K562 (cell line): ENCODE results near the gene EFCAB9. TPM values are rescaled to one million over a fixed set of nuclear protein-coding genes. Genes with fewer than 3 reads are reported as not detected.

Experiments used
- ATAC-seq: fragments of 200-7000 bp; cut with Tn5 transposase; 3 replicates; pipeline ENCODE4 v1.9.1; 2020; ENCODE audit warnings: moderate library complexity
- BruUV-seq: library from RNA; stranded (reverse); fragments of 400-500 nt; replicated peaks from 2 replicates; lab custom pipeline; 2021; lab: Mats Ljungman, UMichigan
- CTCF ChIA-PET: fragments of 300-600 bp; formaldehyde crosslinking; extraction: SDS; loops from one replicate; lab custom pipeline; 2021; ENCODE audit warnings: low intra/inter-chr PET ratio; lab: Yijun Ruan, JAX
- POLR2A ChIA-PET: fragments of 300-600, 350-650 bp; sonication (Branson Sonifier 250); formaldehyde crosslinking; extraction: SDS; loops from one replicate; lab custom pipeline; 2021; ENCODE audit warnings: antibody characterized with exemption, inconsistent platforms; lab: Yijun Ruan, JAX
- DNase-seq, 4 experiments: peaks; one replicate each; pipeline versions ENCODE4 v3.0.0 to v3.0.0-alpha.2; 2011 to 2018; ENCODE audit warnings: low spot score in 3 of 4, mixed read lengths in 3 of 4; ENCODE audit errors: extremely low read depth in 1 of 4
- FAIRE-seq: peaks from 2 replicates; lab custom pipeline; 2011; peaks lifted over from hg19 to GRCh38; lab: Jason Lieb, UNC
- H2AFZ ChIP-seq: 2 replicates; pipeline ENCODE4 v1.6.0; 2011; ENCODE audit warnings: low read depth, low read length, control low read depth, inconsistent platforms
- H3K27ac ChIP-seq: fragments of 200-600 bp; 3 replicates; pipeline ENCODE4 v1.8.0; 2011; ENCODE audit warnings: low read depth, mild to moderate bottlenecking, control low read depth, inconsistent platforms, low read length, moderate library complexity, mixed read lengths; ENCODE audit errors: extremely low read depth
- H3K27me3 ChIP-seq, 2 experiments: fragments of 300-600 bp in 1 of 2; 2 replicates in 1 of 2; 3 replicates in 1 of 2; pipeline versions ENCODE4 v1.6.0 to v1.8.0; 2011; ENCODE audit warnings: inconsistent platforms in 2 of 2, low read length in 2 of 2, mild to moderate bottlenecking in 1 of 2, mixed read lengths in 1 of 2, moderate library complexity in 1 of 2; ENCODE audit not compliant: control insufficient read depth in 2 of 2, insufficient read depth in 2 of 2
- H3K36me3 ChIP-seq: fragments of 300-600 bp; 3 replicates; pipeline ENCODE4 v1.8.0; 2011; ENCODE audit warnings: mild to moderate bottlenecking, low read length, inconsistent platforms; ENCODE audit not compliant: control insufficient read depth, insufficient read depth
- H3K4me1 ChIP-seq, 2 experiments: fragments of 200-600 bp in 1 of 2; replicated peaks in 1 of 2; 2 replicates in 1 of 2; 3 replicates in 1 of 2; pipeline versions ENCODE4 v1.5.1 to v1.8.0; 2011; ENCODE audit warnings: inconsistent platforms in 2 of 2, low read length in 2 of 2, mild to moderate bottlenecking in 1 of 2, mixed read lengths in 1 of 2, moderate library complexity in 1 of 2; ENCODE audit not compliant: control insufficient read depth in 2 of 2, insufficient read depth in 2 of 2
- H3K4me2 ChIP-seq: 2 replicates; pipeline ENCODE4 v1.6.1; 2011; ENCODE audit warnings: low read length, control low read depth, inconsistent platforms, mixed read lengths; ENCODE audit not compliant: insufficient read depth
- H3K4me3 ChIP-seq: fragments of 200-600 bp; sonication (generic), shearing (Covaris generic); 2 replicates; pipeline ENCODE4 v1.5.1; 2016; ENCODE audit warnings: control low read depth, inconsistent platforms
- H3K79me2 ChIP-seq: fragments of 200-600 bp; 3 replicates; pipeline ENCODE4 v1.8.0; 2011; ENCODE audit warnings: low read length, inconsistent platforms; ENCODE audit not compliant: control insufficient read depth, insufficient read depth
- H3K9ac ChIP-seq, 2 experiments: 2 replicates each; pipeline versions ENCODE4 v1.6.0 to v1.6.1; 2011; ENCODE audit warnings: low read depth in 2 of 2, low read length in 2 of 2, control low read depth in 1 of 2, inconsistent platforms in 1 of 2, mild to moderate bottlenecking in 1 of 2, mixed read lengths in 1 of 2; ENCODE audit not compliant: insufficient read depth in 1 of 2
- H3K9me1 ChIP-seq: one replicate; pipeline ENCODE4 v1.6.0; 2011; ENCODE audit warnings: inconsistent platforms, mild to moderate bottlenecking, low read length, moderate library complexity; ENCODE audit not compliant: control insufficient read depth, insufficient read depth
- H3K9me3 ChIP-seq: replicated peaks from 2 replicates; pipeline ENCODE4 v1.5.1; 2011; ENCODE audit warnings: low read depth, low read length, inconsistent platforms; ENCODE audit not compliant: control insufficient read depth, insufficient read depth
- H4K20me1 ChIP-seq: replicated peaks from 2 replicates; pipeline ENCODE4 v1.6.1; 2011; ENCODE audit warnings: low read length, inconsistent platforms, mixed read lengths; ENCODE audit not compliant: control insufficient read depth, insufficient read depth
- ADNP ChIP-seq: fragments of 200-800 bp; sonication (Bioruptor generic); IDR thresholded peaks from 2 replicates; pipeline ENCODE4 v1.6.1; 2016; ENCODE audit warnings: missing genetic modification characterization, missing compliant biosample characterization
- ARID3A ChIP-seq: IDR thresholded peaks from 2 replicates; pipeline ENCODE4 v1.6.1; 2012; ENCODE audit warnings: low read depth, low read length, improper control_type of control experiment, borderline replicate concordance
- ATF1 ChIP-seq, 2 experiments: fragments of 450-650 bp in 1 of 2; IDR thresholded peaks; 2 replicates each; pipeline ENCODE4 v1.6.1; 2016; ENCODE audit warnings: missing compliant biosample characterization in 1 of 2, missing genetic modification characterization in 1 of 2
- CHD4 ChIP-seq: fragments of 200-600 bp; sonication (generic); IDR thresholded peaks from 3 replicates; pipeline ENCODE4 v1.6.1; 2012; ENCODE audit warnings: low read depth, mild to moderate bottlenecking, mixed read lengths, low read length, inconsistent platforms; ENCODE audit not compliant: insufficient read depth, insufficient replicate concordance, poor library complexity, severe bottlenecking
- CREB3 ChIP-seq: fragments of 450-650 bp; conservative IDR thresholded peaks from 2 replicates; pipeline ENCODE4 v1.6.1; 2016; ENCODE audit warnings: missing genetic modification characterization, low read depth, mild to moderate bottlenecking, missing compliant biosample characterization, moderate library complexity
- ESRRB ChIP-seq: fragments of 250-450 bp; sonication (Bioruptor Pico); IDR thresholded peaks from 2 replicates; pipeline ENCODE4 v1.5.0; 2020; ENCODE audit warnings: mild to moderate bottlenecking, moderate library complexity, borderline replicate concordance
- GABPB1 ChIP-seq: sonication (generic); formaldehyde crosslinking; IDR thresholded peaks from 2 replicates; pipeline ENCODE4 v1.8.0; 2022; ENCODE audit warnings: mild to moderate bottlenecking, missing genetic modification reagents
- MEF2A ChIP-seq: IDR thresholded peaks from 2 replicates; pipeline ENCODE4 v1.6.1; 2011; ENCODE audit warnings: low read depth, mild to moderate bottlenecking, low read length, moderate library complexity; ENCODE audit not compliant: control insufficient read depth
- PHB ChIP-seq: fragments of 250-450 bp; sonication (Bioruptor Pico); IDR thresholded peaks from 2 replicates; pipeline ENCODE4 v1.5.0; 2021
- RBFOX2 ChIP-seq: fragments of 200-400 bp; formaldehyde crosslinking; IDR thresholded peaks from 2 replicates; pipeline ENCODE4 v1.6.1; 2017; ENCODE audit warnings: low read depth, mild to moderate bottlenecking, low read length, moderate library complexity
- SFPQ ChIP-seq: fragments of 200-400 bp; formaldehyde crosslinking; IDR thresholded peaks from 2 replicates; pipeline ENCODE4 v1.6.1; 2017; ENCODE audit warnings: mild to moderate bottlenecking, low read depth, low read length, moderate library complexity
- SPI1 ChIP-seq: IDR thresholded peaks from 2 replicates; pipeline ENCODE4 v1.6.1; 2011; ENCODE audit warnings: low read depth, low read length, control low read depth, borderline replicate concordance
- TCF7L2 ChIP-seq: fragments of 150-350 bp; IDR thresholded peaks from 2 replicates; pipeline ENCODE4 v1.6.1; 2016; ENCODE audit warnings: low read depth, mild to moderate bottlenecking, low read length, moderate library complexity
- YBX1 ChIP-seq: fragments of 450-650 bp; IDR thresholded peaks from 2 replicates; pipeline ENCODE4 v1.7.1; 2016; ENCODE audit warnings: mild to moderate bottlenecking
- ZNF224 ChIP-seq: sonication (generic); formaldehyde crosslinking; IDR thresholded peaks from 2 replicates; pipeline ENCODE4 v1.8.0; 2022; ENCODE audit warnings: mild to moderate bottlenecking, missing genetic modification reagents
- ZNF436 ChIP-seq: fragments of 250-450, 450-650 bp; sonication (Bioruptor Pico); formaldehyde crosslinking; IDR thresholded peaks from 2 replicates; pipeline ENCODE4 v1.7.0; 2020; ENCODE audit warnings: mild to moderate bottlenecking
- ZNF445 ChIP-seq: fragments of 250-450 bp; sonication (Bioruptor Pico); IDR thresholded peaks from 2 replicates; pipeline ENCODE4 v1.4.0; 2020; ENCODE audit warnings: low read depth, mild to moderate bottlenecking, moderate library complexity
- ZNF75A ChIP-seq: fragments of 450-650 bp; formaldehyde crosslinking; IDR thresholded peaks from 2 replicates; pipeline ENCODE4 v1.4.0; 2020; ENCODE audit warnings: mild to moderate bottlenecking
- ZNF778 ChIP-seq: fragments of 450-650 bp; formaldehyde crosslinking; IDR thresholded peaks from 2 replicates; pipeline ENCODE4 v1.4.0; 2020; ENCODE audit warnings: mild to moderate bottlenecking, moderate library complexity
- WGBS: fragments of 100-300 bp; shearing (Covaris generic); methylation state at CpG from one replicate; pipeline ENCODE4 v1.1.6; 2016; ENCODE audit warnings: low coverage, mixed read lengths; ENCODE audit not compliant: insufficient coverage; ENCODE audit errors: missing lambda C conversion rate; 5-methylcytosine and 5-hydroxymethylcytosine counted together
- in situ Hi-C: fragments of 300-500 bp; cut with MboI; formaldehyde crosslinking; loops from 4 replicates; pipeline ENCODE4 v1.15.0; 2018; ENCODE audit warnings: inconsistent platforms, mixed read lengths
- intact Hi-C: fragments of 100-400 bp; cut with micrococcal nuclease; formaldehyde crosslinking; loops from 2 replicates; pipeline ENCODE4 v1.14.2; 2022
- polyA plus RNA-seq, 8 experiments: library from polyadenylated mRNA; depleted of rRNA in 4 of 8; stranded (reverse) in 5 of 8; unstranded in 3 of 8; fragments of >200 nt; fragmentation: Nextera tagmentation in 2 of 8; fragmentation: Illumina TruSeq in 1 of 8; extraction: Ambion mirVana in 2 of 8; extraction: Trizol in 1 of 8; gene quantifications; 2 replicates each; pipeline versions ENCODE4 v1.2.1 to v1.2.3, GENCODE V29; 2011 to 2014; ENCODE audit warnings: inconsistent platforms in 1 of 8, missing spikeins in 1 of 8
- total RNA-seq, 7 experiments: library from RNA; depleted of rRNA in 6 of 7; stranded (reverse); fragments of >200 nt in 6 of 7; fragmentation: Illumina TruSeq in 2 of 7; extraction: Trizol in 2 of 7; gene quantifications; 2 replicates each; pipeline versions ENCODE4 v1.2.1 to v1.2.3, GENCODE V29; 2011 to 2021; ENCODE audit warnings: low replicate concordance in 1 of 7

EFCAB9 gene
- total and polyA plus RNA-seq, 9 of the 15 experiments (the other 6 are each of a cell fraction or from before 2014, with no cell fraction given), result not detected

- TF ChIP-seq CHD4 (no peak), GABPB1 (CRISPR knock-in tag) (no peak), ZNF75A (CRISPR knock-in tag) (no peak), TCF7L2 (no peak), ARID3A (no peak), PHB (CRISPR knock-in tag) (no peak), YBX1 (no peak), ATF1 (CRISPR knock-in tag; IDR thresholded peaks at IDR 0.05) (no peak), ATF1 (tag; IDR thresholded peaks at IDR 0.05) (no peak)
These were observed 54.7 kb downstream of the EFCAB9 start (continued) for GRCh38 chr5:172248637-172249036.

- CTCF ChIA-PET, result no interaction called here
- intact Hi-C loops, result no loop called here
These were observed 57.4 kb downstream of the EFCAB9 start for GRCh38 chr5:172251419-172251818.

More at GRCh38 chr5:172251419-172251818, 57.4 kb downstream of the EFCAB9 start:
- H3K4me1 ChIP-seq, result no peaks in the 10 kb centered on the region
- H3K27ac ChIP-seq, result no peak overlapping the region
- no peaks in the 10 kb centered on the region for H3K9me1 ChIP-seq
- FAIRE-seq (no peak), DNase-seq (no peak)
- no peaks in the 10 kb centered on the region for H3K9me3 ChIP-seq
- in situ Hi-C loops, result no loop called here
- peaks cover 4 to 18% of the 10 kb centered on the region in 2 experiments; a peak in 4 of 5 replicates for H3K27me3 ChIP-seq
- H3K36me3 ChIP-seq, result no peaks in the 10 kb centered on the region
- no peak overlapping the region for H3K9ac ChIP-seq
- WGBS, result 5% methylated on average over 1 of the region's 1 CpG
- TF ChIP-seq MEF2A (no peak), SFPQ (no peak), SPI1 (no peak), CREB3 (no peak), ESRRB (CRISPR knock-in tag) (no peak), ZNF445 (no peak), ADNP (tag) (no peak), RBFOX2 (no peak), ZNF224 (CRISPR knock-in tag) (no peak), ZNF778 (no peak), ZNF436 (CRISPR knock-in tag) (no peak)
- TF ChIP-seq, all 486 proteins: peak for 0
- POLR2A ChIA-PET, result no interaction called here
- no TSS peak for BruUV-seq
- Histone ChIP-seq H3K79me2 (no peaks in the 10 kb centered on the region), H2AFZ (no peak overlapping the region), H3K4me3 (no peak overlapping the region), H3K4me2 (no peak overlapping the region), H4K20me1 (no peaks in the 10 kb centered on the region; the same call in 1 of the 2 replicates)
- ATAC-seq, result no peak
